HG03196 (cell line): ENCODE results near the gene SFMBT2.

Experiments used
- ATAC-seq: cut with Tn5 transposase; IDR thresholded peaks from one replicate; pipeline ENCODE4 v1.9.1; 2021; ENCODE audit not compliant: unreplicated experiment

SFMBT2 gene

DNA sequence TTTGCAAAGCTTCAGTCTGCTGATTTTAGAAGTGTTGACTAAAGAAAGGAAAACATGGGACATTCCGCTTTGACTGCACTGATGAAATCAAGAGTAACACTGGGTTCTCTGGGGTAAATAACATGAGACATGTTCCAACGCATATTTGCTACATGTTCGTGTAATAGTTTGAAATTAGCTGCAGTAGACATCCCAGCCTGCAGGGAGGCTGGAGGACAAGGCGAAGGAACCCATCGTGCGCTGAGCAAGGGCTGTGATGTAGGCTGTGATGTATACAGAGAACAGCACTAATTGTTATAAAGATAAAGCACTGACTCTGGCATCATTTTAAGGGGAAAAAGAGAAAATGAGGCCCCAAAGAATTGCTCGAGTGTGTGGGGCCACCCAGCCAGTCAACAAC, 40.3 kb downstream of the SFMBT2 start:
- ATAC-seq = no peak

DNA sequence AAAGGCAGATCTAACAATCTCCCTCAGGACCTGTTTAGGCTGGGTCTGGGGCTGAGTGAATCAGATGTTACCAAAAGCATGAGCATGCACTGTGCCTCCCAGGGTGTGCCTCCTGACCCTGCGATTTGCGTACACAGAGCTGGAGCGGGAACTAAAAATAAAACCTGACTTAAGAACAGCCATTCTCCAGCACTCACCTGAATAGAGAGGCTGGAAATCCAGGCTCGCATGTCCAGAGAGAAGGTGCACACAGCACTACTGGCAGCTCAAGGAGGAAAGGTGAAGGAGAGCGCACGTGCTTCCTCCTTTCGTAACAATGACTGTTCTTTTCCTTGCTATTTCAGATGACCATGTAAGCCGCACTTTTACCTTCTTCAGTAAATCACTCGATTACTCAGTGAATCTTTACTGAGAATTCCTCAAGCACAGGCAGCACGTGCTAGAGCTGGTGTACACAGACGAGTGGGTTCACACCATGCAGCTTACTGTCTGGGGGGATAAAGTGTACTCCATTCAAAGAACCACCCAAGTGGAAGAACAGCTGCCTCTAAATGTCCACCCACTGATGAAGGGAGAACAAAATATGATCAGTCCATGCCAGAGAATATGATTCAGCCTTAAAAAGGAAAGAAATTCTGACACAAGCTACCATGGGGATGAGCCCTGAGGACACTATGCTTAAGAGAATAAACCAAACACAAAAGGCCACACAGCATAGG, 45.6 kb downstream of the SFMBT2 start:
- ATAC-seq = no peak

DNA sequence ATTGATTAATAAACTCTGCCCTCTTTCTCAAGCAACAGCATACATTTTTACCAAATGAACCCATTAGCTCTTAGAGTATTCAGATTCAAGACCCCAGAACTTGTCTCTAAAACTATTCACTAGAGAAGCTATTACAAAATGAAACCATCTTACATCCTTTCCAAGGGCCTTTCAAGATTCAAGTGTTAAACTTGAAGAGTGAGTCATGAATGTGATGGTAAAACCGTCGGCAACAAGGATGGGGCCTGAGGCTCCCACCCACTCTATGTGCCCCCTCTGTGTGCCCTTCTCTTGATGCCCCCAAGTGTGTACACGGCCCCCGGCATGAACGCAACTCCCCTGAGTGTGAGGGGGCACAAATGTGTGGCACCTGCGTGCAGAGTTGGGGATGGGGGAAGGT, 46.4 kb downstream of the SFMBT2 start:
- no peak for ATAC-seq

DNA sequence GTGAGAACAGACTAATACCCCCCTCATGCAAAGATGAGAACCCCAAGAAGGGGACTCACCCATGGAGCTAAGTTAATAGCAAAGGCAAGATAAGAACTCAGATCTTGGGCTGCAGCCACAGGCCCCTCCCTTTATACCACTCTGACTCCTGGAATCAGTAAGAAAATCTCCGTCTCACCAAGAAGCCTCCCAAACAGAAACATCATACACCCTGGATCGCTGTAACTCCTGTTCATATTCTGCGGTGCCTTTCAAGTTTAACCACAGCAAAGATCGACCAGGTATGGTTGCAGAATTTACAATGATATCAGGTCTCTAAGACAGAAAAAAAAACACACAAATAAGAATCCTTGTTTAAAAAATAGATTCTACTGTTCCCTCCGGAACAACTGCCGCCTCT, 47.1 kb downstream of the SFMBT2 start:
- ATAC-seq = no peak

DNA sequence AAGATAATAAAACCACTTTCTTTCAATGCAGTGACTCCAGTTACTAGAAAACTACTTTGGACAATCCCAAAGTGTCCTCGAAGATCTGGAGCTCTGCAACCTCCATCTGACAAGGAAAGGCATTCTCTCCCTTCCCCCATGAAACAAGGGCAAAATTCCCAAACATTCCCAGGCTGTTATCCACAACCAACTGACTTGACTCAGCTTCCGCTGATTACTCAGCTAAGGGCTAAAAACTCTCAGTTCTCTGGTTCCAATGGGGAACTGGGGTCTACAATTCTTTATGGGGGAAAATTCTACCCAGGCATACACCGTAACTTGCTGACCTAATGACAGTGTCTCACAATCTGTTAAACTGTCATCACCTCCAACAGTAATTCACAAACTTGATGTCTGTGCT, 48.4 kb downstream of the SFMBT2 start:
- no peak for ATAC-seq

DNA sequence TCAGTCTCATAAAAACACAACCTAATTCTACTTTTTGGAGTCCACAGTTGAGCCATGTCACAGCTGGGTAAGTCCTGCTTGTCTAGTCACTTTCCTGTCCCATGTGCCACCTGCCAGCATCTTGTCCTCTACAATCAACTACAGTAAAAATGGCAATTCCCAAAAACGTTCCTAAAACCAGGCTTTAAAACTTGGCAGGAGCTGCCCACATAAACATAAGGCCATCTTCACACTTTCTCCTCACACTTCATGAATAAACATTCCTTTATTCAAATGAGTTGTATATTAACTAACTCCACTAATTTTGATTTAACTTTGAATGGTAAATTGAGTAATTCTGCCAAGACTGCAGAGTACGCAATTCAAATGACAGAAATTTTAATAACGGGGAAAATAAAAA, 49.5 kb downstream of the SFMBT2 start:
- no peak for ATAC-seq

DNA sequence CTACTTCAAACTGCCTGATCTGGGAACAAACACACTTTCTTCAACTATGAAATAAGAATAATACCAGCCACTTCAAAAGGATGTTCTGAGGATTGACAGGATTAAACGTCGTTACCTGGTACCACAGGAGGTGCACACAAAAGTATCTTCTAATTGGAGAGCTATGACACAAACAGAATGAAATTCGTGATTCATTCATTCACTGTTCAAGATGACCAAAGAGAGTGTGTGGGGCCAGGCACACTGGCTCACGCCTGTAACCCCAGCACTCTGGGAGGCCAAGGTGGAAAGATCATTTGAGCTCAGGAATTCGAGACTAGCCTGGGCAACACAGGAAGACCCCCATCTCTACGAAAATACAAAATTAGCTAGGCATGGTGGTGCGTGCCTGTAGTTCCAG, 50.9 kb downstream of the SFMBT2 start:
- no peak for ATAC-seq

DNA sequence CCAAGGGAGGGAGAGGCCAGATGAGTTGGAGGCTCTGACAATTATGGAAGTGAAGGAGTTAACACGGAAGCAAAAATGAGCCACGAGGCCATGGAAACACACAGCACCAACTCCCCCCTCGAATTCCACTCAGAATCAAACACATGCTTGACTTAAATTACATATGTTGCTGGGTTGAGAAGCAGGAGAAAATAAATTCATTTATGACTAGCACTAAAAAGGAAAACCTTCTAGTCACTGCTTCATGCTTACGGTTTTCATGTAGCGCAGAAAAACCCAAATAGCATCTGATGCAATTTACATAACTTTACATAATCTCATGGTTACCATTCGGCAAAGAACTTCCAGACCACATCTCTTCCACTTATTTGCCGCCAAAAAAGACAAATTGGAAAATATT, 51.5 kb downstream of the SFMBT2 start:
- no peak for ATAC-seq

DNA sequence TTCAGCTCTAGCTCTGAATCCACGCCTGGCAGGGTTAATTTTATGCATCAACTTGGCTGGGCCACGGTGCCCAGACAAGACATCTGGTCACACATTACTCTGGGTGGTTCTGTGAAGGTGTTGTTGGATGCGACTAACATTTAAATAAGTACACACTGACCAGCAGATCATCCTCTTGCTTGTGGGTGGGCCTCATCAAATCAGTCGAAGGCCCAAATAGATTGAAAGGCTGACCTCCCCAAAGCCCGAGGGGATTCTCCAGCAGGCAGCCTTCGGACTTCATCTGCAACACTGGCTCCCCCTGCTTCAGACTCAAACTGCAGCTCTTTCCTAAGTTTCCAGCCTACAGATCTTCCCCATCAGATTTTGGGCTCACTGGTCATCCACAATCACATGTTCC, 53.6 kb downstream of the SFMBT2 start:
- ATAC-seq = no peak

DNA sequence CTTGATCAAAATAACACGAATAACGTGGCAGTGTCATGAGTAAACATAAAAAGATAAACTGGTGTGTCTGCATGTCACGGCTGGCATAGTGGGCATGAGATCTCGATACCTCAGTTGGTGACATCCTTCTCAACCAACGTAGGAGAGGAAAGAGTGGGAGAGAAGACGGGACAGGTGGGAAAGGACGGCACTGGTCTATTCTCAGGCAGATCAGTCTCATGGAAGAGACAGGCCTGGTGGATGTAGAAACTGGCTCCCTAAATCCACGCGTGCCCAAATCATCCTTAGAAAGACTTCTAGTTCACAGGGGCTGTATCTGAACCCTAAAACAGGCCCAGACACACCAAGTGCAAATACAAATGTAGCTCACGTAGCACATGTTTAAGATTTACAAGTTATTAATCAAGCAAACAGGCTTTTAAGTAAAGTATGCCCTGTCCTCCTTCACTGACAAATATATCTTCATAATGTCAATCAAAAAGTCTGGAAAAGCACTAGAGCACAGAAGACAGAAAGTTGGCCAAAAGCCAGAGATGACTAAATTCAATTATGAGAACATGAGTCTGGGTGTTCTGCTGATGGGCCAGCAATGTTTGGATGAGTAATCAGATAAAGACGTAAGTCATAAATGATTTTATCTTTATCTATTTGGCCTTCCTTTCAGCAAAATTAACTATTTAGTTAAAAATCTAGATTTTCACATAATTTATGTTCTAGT, 56.3 kb downstream of the SFMBT2 start:
- no peak for ATAC-seq

DNA sequence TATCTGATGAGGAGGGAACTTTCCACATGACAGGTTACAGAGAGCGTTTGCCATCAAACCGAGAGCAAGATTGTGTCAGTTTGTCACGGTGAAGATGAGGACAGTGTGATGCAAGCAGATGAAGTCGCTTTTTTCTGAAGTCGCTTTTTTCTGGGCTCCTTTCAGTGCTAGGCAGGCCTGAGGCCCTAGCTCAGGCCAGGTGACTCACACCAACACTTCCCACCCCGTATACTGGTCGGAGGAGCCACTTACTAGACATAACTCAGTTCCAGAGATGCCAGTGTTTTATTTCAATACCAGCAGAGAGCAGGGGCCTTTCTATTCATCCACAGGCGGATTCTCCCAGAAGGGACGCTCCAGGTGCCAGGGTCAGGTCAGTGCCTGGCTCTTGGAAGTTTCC, 58.9 kb downstream of the SFMBT2 start:
- ATAC-seq = no peak

DNA sequence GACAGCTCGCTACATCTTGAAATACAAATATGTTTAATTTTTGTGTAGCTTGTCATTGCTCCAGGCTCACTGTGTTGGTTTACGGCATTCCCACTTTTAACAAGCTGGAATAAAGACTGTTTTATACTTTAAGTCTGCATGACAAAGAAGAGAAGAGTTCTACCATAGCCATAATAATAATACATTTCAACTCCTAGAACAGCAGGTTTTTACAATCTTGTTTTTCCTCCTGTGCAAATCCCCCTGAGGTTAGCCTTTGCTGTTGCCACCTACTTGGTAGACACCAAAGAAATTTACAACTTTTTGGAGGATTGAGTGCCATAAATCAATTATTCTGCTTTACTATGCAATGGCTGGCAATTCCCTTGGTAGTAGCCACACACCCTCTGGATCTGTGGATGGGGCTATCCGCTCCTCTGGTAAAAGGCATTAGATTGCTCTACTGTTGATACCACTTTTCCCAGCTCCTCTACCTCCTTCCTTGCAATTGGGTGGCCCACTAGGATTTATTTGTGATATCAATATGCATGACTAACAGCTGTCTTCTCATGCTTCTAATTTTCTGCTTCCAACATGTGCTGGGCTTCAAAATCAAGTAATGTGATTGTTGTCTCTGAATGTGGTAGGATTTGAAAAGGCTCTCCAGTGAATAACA, 60.2 kb downstream of the SFMBT2 start:
- ATAC-seq = no peak

DNA sequence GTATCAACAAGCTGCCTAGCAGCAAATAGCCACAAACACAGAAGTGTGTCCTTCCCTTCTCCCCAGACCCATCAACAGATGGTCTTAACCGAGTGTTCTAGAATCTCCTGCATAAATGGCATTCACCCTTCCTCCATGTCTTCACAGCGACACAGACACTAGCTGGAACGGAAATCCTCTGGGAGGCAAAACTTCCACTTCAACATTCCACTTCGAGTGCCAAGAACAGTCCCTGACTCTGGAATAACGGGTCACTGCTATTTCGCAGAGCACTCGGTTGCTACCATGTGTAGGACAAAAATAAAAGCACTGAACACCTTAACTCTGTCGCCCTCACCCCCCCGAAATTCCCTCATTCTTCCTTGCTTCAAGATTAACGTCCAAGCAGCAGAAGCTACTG, 65.1 kb downstream of the SFMBT2 start:
- ATAC-seq = no peak

DNA sequence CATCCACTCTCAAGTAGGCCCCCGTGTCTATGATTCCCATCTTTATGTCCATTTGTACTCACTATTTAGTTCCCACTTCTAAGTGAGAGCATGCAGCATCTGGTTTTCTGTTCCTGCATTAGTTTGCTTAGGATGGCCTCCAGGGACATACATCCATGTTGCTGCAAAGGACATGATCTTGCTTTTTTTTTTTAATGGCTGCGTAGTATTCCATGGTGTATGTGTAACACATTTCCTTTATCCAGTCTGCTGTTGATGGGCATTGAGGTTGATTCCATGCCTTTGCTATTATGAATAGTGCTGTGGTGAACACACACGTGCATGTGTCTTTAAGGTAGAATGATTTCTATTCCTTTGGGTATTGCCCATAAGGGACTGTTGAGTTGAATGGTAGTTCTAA, 67.8 kb downstream of the SFMBT2 start:
- no peak for ATAC-seq

DNA sequence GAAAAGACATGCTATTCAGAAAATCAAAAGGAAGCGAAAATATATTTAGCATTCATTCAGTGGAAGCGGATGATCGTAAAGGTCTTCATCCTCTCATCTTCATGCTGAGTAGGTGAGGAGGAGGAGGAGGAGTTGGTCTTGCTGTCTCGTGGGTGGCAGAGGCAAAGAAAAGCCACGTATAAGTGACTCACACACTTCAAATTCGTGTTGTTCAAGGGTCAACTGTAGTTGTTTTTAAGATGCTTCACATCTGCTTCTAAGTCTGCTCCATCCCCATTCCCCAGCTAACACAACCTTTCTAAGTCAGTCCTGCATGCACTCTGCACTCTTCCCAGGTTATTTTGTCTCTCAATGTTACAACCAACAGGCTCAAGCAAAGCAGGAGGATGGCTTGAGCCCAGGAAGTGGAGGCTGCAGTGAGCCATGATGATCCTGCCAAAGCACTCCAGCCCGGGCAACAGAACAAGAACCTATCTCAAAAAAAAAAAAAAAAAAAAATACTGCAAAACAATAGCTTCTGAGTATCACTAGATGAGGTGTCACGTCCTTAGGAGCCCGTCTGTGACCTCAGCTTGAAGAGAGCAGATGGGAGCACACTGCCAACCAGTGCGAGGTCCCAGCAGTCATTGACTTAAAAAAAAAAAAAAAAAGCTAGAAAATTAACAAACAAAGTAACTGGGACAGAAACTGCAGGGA, 70.5 kb downstream of the SFMBT2 start:
- no peak for ATAC-seq

DNA sequence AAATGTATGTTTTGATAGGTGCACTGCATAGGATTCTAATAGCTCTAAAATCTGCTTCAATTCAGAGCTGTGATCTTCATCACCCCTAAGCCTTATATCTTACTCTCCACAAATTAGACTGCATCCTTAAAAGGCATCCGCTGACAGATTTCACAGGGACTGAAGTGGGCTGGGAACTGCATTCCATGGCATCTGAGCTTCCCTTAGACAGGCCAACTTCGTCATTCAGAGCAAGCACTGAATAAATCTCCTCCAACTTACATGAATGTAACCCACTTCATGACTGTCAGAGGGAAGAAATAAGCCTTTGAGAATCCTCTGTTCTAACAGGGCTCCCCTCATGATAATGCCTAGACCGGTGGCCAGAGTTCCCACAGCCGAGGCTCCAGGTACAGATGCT, 71.3 kb downstream of the SFMBT2 start:
- ATAC-seq = no peak

DNA sequence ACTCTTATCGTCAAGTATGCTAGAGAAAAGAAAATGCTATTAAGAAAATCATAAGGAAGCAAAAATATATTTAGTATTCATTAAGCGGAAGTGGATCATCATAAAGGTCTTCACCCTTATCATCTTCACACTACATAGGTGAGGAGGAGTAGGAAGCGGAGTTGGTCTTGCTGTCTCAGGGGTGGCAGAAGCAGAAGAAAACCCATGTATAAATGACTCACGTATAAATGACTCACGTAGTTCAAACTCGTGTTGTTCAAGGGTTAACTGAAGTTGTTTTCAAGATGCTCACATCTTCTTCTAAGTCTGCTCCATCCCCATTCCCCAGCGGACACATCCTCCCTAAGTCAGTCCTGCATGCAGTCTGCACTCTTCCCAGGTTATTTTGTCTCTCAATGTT, 72.4 kb downstream of the SFMBT2 start:
- no peak for ATAC-seq

DNA sequence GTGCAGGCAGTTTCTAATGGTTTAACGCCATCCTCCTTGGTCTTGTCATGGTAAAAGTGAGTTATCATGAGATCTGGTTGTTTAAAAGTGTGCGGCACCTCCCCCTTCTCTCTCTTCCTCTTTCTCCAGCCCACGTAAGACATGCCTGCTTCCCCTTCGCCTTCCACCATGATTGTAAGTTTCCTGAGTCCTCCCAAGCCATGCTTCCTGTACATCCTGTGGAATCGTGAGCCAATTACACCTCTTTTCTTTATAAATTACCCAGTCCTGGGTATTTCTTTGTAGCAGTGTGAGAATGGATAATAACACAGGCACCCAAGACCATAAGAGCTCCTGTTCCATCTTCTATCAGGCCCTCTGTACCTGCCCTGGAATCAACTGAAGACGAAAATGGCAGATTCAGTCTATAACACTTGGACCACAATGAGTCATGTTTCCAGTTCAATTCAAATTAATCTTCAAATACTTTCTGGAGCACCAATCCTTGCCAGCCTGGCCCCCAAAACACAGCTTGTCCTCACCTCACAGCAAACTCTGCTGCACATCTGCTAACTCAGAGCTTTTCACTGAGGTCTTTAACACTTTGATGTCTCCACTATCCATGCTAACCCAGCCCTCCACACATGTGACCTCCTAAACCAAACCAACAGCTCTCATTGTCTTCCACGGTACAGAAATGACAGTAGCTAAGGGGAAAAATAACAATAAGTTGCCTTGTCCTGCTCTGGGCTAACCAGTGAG, 73.2 kb downstream of the SFMBT2 start:
- ATAC-seq = no peak

DNA sequence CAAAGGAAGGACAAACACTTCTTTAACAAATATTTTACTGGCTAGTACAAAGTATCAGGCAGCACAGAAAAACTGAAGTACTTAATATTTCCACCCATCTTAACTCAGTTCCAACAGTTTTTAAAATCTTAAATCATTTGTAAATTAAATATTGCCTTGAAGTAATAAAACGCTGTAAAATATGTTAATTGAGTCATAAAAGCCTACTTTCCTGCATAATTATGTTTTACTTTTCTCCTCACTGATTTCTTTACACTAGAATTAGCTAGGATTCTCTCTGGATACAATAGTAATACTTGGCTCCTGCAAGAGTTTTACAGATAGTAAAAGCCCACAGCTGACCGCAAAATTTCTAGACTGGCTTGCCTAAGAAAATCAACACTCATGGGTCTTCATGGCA, 74.9 kb downstream of the SFMBT2 start:
- no peak for ATAC-seq

DNA sequence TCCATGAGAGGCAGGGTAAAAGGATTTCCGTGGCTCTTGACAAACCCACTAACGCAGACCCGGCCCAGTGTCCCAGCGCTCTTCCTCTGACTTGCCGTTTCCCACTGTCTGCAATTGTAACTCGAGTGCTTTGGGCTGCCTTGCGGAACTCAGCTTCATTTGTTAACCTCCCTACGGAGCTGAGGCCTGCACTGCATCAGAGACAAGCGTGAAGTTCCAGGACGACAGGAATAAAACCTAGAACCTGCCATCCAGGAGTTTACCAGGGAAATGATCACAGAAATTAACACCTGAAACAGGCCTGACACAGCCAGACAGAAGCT, 76.2 kb downstream of the SFMBT2 start:
- ATAC-seq = no peak

DNA sequence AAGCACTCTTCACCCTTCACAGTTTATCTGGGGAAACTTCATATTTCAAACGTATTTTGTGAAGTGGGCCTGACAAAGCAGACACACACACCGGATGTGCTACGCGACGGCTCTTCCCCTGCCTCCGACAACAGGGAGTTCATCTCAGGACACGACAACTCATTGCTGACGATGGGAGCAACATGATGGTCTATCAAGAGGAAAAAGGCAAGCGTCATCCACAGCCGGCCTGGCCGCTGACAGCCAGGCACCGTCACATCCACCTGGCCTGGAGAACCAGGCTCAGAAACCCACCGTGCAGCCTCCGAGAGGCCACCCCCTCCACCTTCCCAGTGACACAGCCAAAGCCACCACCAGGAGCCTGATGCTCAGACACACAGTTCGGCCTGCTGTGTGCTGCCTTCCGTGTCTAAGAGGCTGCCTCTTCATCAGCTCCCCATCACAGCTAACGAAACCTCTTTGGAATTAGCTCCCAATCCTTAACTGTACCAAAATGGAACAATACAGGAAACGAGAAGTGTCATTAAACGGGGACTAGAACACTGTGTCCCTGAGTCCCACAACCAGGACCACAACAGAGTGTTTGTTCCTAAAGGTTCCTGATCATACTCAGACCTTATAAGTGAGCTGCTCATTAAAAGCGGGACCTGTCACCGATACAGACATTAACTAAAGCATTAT, 76.7 kb downstream of the SFMBT2 start:
- ATAC-seq = no peak
